Keratinocyte (primary cell): Measurements from ENCODE around the gene C9orf50. TPM values are rescaled to one million over a fixed set of nuclear protein-coding genes. Genes with fewer than 3 reads are reported as not detected.

Experiments used
- DNase-seq: peaks from one replicate; pipeline ENCODE4 v3.0.0-alpha.2; 2011; ENCODE audit warnings: low read depth, missing footprints, low spot score
- FAIRE-seq: peaks from 2 replicates; lab custom pipeline; 2011; peaks lifted over from hg19 to GRCh38; lab: Jason Lieb, UNC
- H2AFZ ChIP-seq: 2 replicates; pipeline ENCODE4 v1.6.0; 2012; ENCODE audit warnings: low read length, control low read depth, inconsistent platforms; ENCODE audit not compliant: control insufficient read depth
- H3K27ac ChIP-seq: 2 replicates; pipeline ENCODE4 v1.5.1; 2011; ENCODE audit warnings: low read length; ENCODE audit not compliant: control insufficient read depth, insufficient read depth
- H3K27me3 ChIP-seq: 3 replicates; pipeline ENCODE4 v1.6.0; 2011; ENCODE audit warnings: low read length; ENCODE audit not compliant: control insufficient read depth, insufficient read depth; ENCODE audit errors: extremely low read depth
- H3K36me3 ChIP-seq, 2 experiments: 2 replicates in 1 of 2; 3 replicates in 1 of 2; pipeline ENCODE4 v1.5.1; 2011; ENCODE audit warnings: low read length in 2 of 2, mild to moderate bottlenecking in 1 of 2; ENCODE audit not compliant: control insufficient read depth in 2 of 2, insufficient read depth in 2 of 2; ENCODE audit errors: extremely low read depth in 1 of 2
- H3K4me1 ChIP-seq: 3 replicates; pipeline ENCODE4 v1.5.1; 2011; ENCODE audit warnings: low read length; ENCODE audit not compliant: control insufficient read depth, insufficient read depth; ENCODE audit errors: extremely low read depth
- H3K4me2 ChIP-seq: 3 replicates; pipeline ENCODE4 v1.6.0; 2011; ENCODE audit warnings: low read depth, low read length; ENCODE audit not compliant: control insufficient read depth, insufficient read depth; ENCODE audit errors: extremely low read depth
- H3K4me3 ChIP-seq, 3 experiments: fragments of 200-600 bp in 1 of 3; sonication (generic) in 1 of 3; 2 replicates in 2 of 3; 3 replicates in 1 of 3; pipeline ENCODE4 v1.5.1; 2011 to 2016; ENCODE audit warnings: low read length in 3 of 3, mild to moderate bottlenecking in 3 of 3, control low read depth in 2 of 3, inconsistent platforms in 1 of 3, low read depth in 1 of 3, mixed read lengths in 1 of 3, mixed run types in 1 of 3, moderate library complexity in 1 of 3; ENCODE audit not compliant: control insufficient read depth in 2 of 3, insufficient read depth in 2 of 3; ENCODE audit errors: extremely low read depth in 1 of 3
- H3K79me2 ChIP-seq: 2 replicates; pipeline ENCODE4 v1.6.0; 2012; ENCODE audit warnings: low read length; ENCODE audit not compliant: control insufficient read depth, insufficient read depth
- H3K9ac ChIP-seq: 3 replicates; pipeline ENCODE4 v1.6.0; 2011; ENCODE audit warnings: low read length; ENCODE audit not compliant: control insufficient read depth, insufficient read depth; ENCODE audit errors: extremely low read depth
- H3K9me1 ChIP-seq: 3 replicates; pipeline ENCODE4 v1.6.0; 2011; ENCODE audit warnings: low read length; ENCODE audit not compliant: control insufficient read depth, insufficient read depth; ENCODE audit errors: extremely low read depth
- H3K9me3 ChIP-seq: 2 replicates; pipeline ENCODE4 v1.5.1; 2012; ENCODE audit warnings: low read depth, low read length; ENCODE audit not compliant: control insufficient read depth
- H4K20me1 ChIP-seq: 3 replicates; pipeline ENCODE4 v1.6.0; 2011; ENCODE audit warnings: low read length; ENCODE audit not compliant: control insufficient read depth, insufficient read depth; ENCODE audit errors: extremely low read depth
- EZH2 ChIP-seq: IDR thresholded peaks from one replicate; pipeline ENCODE4 v1.6.1; 2012; ENCODE audit warnings: inconsistent platforms, mild to moderate bottlenecking, low read length, moderate library complexity
- dilution Hi-C: fragments of 300-500 bp; cut with MboI; formaldehyde crosslinking; loops from one replicate; pipeline ENCODE4 v1.7.0; 2020; ENCODE audit warnings: low sequenced_read_pairs; ENCODE audit not compliant: extremely low pct_ligation_motif_present
- polyA plus RNA-seq, 5 experiments: library from polyadenylated mRNA; depleted of rRNA in 3 of 5; stranded (reverse) in 3 of 5; stranded (forward) in 1 of 5; unstranded in 1 of 5; fragments of >200 nt; gene quantifications; 1 replicate in 1 of 5; 2 replicates in 3 of 5; 3 replicates in 1 of 5; pipeline versions ENCODE4 v1.2.1 to v1.2.3, GENCODE V29; 2011 to 2012; ENCODE audit warnings: missing spikeins in 2 of 5, low read depth in 1 of 5, low replicate concordance in 1 of 5
- TF ChIP-seq, protein P1 (sequence below), 3 experiments: IDR thresholded peaks in 1 of 3; conservative IDR thresholded peaks in 1 of 3; optimal IDR thresholded peaks in 1 of 3; 2 replicates in 2 of 3; 3 replicates in 1 of 3; pipeline versions ENCODE3 to v1.5.1; 2011; ENCODE audit warnings: low read length in 3 of 3, mild to moderate bottlenecking in 3 of 3, moderate library complexity in 2 of 3, control low read depth in 1 of 3, inconsistent platforms in 1 of 3; ENCODE audit not compliant: insufficient read depth in 2 of 3; ENCODE audit errors: extremely low read depth in 1 of 3

The C9orf50 gene
- polyA plus RNA-seq, 1 donor (not counting 4 experiments of a cell fraction or from before 2014, with no cell fraction given) = not detected

DNA sequence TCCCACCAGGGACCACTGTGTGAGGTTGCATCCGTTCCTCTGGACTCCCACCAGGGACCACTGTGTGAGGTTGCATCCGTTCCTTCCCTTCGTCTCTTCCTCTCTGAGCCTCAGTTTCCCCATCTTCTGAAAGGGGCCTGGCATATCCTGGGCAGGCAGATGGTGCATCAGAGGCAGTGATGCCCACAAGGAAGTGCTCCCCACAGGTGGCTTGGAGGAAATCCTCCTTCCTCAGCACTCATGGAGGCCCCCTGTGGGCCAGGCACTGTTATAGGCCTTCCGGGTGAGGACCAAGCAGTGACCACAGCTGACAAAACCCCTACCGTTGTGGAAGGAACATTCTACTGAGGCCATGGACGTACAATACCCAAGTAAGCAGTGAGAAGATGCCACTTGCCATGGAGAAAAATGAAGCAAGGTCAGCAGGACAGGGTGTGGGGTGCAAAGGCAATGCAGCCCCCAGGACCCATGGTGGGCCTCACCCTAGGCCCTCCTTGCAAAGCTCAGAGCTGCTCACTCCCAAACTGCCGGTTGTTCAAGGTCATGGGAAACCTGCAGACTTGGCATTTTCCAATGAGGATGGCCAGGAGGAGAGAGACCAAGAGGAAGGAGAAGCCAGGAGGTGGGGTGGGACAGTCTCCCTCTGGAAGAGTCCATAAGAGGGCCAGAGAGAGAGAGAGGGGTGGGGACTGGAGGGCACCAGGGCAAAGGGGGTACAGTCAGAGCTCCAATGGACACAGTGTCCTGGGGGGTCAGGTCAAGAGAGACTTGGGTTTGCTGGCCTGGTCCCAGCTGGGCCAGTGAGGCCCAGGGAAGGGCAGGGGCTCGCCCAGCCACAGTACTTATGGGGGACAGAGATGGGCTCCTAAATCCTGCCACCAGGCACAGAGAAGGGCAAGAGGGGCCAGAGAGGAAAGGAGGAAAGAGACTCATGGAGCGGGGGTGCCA is 51.1 kb downstream of the C9orf50 start:
- Histone ChIP-seq H3K4me1 (peaks cover 28% of the 10 kb centered on the region), H3K27me3 (no peaks in the 10 kb centered on the region), H3K36me3 (no peaks in the 10 kb centered on the region), H3K4me2 (peak overlapping the region; percentile 58), H3K27ac (peak overlapping the region; percentile 42), H3K9ac (no peak overlapping the region), H3K4me3 (no peak overlapping the region), H4K20me1 (no peaks in the 10 kb centered on the region), H3K9me3 (no peaks in the 10 kb centered on the region), H3K9me1 (no peaks in the 10 kb centered on the region), H3K79me2 (no peaks in the 10 kb centered on the region), H2AFZ (peak overlapping the region; percentile 66)
- DNase-seq = no peak
- TF ChIP-seq, protein P1, sequence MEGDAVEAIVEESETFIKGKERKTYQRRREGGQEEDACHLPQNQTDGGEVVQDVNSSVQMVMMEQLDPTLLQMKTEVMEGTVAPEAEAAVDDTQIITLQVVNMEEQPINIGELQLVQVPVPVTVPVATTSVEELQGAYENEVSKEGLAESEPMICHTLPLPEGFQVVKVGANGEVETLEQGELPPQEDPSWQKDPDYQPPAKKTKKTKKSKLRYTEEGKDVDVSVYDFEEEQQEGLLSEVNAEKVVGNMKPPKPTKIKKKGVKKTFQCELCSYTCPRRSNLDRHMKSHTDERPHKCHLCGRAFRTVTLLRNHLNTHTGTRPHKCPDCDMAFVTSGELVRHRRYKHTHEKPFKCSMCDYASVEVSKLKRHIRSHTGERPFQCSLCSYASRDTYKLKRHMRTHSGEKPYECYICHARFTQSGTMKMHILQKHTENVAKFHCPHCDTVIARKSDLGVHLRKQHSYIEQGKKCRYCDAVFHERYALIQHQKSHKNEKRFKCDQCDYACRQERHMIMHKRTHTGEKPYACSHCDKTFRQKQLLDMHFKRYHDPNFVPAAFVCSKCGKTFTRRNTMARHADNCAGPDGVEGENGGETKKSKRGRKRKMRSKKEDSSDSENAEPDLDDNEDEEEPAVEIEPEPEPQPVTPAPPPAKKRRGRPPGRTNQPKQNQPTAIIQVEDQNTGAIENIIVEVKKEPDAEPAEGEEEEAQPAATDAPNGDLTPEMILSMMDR (optimal IDR thresholded peaks at IDR 0.05 in 1 of 3, IDR thresholded peaks at IDR 0.05 in 1 of 3, conservative IDR thresholded peaks at IDR 0.05 in 1 of 3; ENCODE audit: extremely low read depth in 1 of 3, insufficient read depth in 2 of 3, low read length in 3 of 3) = peak; percentile 32 to 53 (median 34)
- TF ChIP-seq EZH2 = no peak
- dilution Hi-C loops = no loop called here
- FAIRE-seq = no peak

DNA sequence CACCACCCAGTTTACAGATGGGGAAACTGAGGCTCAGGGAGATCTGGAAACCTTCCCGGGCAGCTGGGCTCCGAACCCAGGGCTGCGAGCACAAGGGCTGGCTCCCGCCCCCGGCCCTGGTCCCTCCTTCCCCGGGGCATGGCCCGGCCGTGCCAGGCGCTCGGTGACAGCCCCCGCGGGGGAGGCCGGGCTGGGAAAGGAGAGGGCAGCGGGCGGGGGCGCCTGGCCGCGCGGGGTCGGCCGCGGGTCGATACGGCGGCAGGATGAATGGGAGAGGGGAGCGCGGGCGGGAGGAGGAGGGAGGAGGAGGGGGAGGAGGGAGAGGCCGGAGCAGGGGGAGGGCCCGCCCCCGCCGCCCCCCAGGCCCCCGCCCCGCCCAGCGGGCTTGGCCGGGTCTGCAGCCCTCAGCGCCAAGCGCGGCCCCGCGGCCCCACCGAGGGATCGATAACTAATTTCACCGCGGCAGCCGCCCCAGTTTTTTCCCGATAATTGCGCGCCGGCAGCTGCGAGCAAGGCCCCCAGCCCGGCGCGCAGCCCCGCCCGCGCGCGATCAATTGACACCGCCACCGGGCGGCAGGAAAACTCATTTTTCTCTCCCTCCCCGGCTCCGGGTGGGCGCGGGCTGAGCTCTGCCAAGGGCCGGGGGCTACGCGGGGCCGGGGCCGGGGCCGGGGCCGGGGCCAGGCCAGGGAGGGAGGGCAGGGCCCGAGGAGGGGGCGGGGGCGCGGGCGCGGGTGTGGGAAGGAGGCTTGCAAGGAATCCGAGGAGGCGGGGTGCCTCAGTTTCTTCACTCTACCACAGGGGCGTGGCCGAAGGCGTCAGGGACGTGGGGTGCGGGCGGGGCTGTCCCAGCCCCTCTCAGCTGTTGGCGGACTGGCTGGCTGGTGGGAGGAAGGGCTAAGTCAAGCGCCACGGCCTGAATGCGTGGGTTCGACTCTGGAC is 52.1 kb downstream of the C9orf50 start:
- H4K20me1 ChIP-seq = no peaks in the 10 kb centered on the region
- dilution Hi-C loops = no loop called here
- FAIRE-seq = no peak
- no peaks in the 10 kb centered on the region for H3K36me3 ChIP-seq
- peaks cover 28% of the 10 kb centered on the region for H3K4me1 ChIP-seq
- no peaks in the 10 kb centered on the region for H3K27me3 ChIP-seq
- no peak for TF ChIP-seq EZH2
- TF ChIP-seq, protein P1 (optimal IDR thresholded peaks at IDR 0.05 in 1 of 3, IDR thresholded peaks at IDR 0.05 in 1 of 3, conservative IDR thresholded peaks at IDR 0.05 in 1 of 3; ENCODE audit: extremely low read depth in 1 of 3, insufficient read depth in 2 of 3, low read length in 3 of 3) = no peak
- peak overlapping the region; percentile 24 to 51 (median 46) for H3K4me3 ChIP-seq
- H3K27ac ChIP-seq = no peak overlapping the region
- H2AFZ ChIP-seq = peak overlapping the region; percentile 40
- DNase-seq = no peak
- peak overlapping the region; percentile 28 for H3K9ac ChIP-seq
- H3K9me3 ChIP-seq = no peaks in the 10 kb centered on the region
- peak overlapping the region; percentile 76 for H3K4me2 ChIP-seq
- H3K9me1 ChIP-seq = no peaks in the 10 kb centered on the region
- no peaks in the 10 kb centered on the region for H3K79me2 ChIP-seq
